HT1080 (cell line): Measurements from ENCODE around the gene TBC1D1. TPM values are rescaled to one million over a fixed set of nuclear protein-coding genes. Genes with fewer than 3 reads are reported as not detected.

Experiments used
- DNase-seq: peaks from one replicate; pipeline ENCODE4 v3.0.0-alpha.2; 2015; ENCODE audit warnings: low read depth
- total RNA-seq: library from RNA; depleted of rRNA; stranded (reverse); fragments of >200 nt; shearing (Covaris generic); gene quantifications from 2 replicates; pipeline ENCODE4 v1.2.3, GENCODE V29; 2014

TBC1D1 gene
- total RNA-seq, 1 experiment from 2014 or later, result 129 TPM

DNA sequence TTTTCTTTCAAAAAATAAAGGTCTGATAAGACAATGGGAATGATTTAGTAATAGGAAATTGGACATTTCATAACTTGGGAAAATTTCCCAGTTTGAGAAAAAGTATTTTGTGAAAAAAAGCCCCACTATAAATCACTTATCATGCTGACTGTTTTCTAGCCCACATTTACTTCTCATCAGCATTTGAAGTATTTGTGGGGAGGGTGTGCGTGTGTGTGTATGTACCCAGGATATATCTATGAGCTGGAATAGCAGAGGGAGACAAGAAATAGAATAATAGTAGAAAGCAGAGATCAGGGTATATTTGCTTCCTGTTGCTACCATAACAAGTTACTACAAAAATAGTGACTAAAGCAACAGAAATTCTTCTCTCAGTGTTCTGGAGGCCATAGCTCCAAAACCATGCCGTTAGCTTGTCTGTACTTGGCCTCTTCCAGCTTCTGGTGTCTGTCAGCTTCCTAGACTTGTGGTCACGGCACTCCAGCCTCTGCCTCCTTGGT is 209.1 kb downstream of the TBC1D1 start:
- DNase-seq, result peak; percentile 7

DNA sequence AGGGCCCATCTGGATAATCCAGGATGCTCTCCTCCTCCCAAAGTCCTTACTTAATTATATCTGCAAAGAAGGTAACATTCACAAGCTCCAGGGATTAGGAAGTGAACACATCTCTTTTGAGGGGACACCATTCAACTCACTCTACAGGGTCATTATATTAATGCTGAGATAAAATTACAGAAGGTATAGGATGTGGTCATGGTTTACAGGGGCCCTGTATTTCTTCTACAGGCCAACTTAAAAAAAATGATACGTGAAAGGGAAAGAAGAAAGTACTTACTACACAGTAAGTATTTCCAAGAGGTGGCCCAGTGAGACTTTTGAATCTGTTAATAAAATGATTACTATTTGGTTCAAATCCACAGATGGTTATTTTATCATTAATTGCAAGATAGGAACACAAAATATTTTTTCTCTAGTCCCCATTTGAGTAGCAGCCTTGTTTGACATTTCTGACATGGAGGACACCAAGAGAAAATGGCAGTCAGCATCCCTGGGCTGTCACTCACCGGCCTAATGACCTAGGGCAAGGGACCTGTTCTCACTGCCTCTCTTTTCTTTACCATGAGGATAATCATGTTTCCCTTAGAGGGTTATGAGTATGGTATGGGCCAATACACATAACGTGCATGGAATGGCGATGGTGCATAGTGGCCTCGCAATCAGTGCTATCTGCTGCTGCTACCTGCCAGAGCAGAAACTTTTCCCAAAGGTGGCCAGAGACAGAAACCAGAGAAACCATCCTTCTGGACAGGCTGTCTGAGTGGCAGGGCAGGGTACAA is 209.8 kb downstream of the TBC1D1 start:
- DNase-seq, result no peak

- DNase-seq, result no peak
These were observed 210.7 kb downstream of the TBC1D1 start for GRCh38 chr4:38101563-38101962.

DNA sequence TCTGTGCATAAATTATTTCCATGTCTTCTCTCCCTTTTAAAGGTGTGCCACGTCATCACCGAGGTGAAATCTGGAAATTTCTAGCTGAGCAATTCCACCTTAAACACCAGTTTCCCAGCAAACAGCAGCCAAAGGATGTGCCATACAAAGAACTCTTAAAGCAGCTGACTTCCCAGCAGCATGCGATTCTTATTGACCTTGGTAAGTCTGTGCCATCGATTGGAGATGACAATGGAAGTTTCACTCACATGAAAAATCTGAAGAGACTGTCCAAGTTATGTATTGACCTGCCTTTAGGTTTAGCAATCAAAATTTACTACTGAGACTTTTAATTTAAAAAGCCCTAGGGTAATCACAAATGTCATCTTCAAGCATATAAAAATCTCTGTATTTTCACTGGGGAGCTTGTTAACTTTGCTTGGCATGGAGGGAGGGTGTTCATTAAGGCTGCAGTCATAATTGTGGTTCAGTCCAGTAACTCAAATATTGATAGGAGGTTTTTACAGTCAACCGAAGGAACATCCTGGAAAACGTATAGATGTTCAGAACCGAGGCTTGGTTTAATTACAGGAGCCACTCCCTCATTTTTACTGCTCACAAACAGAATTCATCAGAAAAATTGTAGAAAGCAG is 212.2 kb downstream of the TBC1D1 start:
- DNase-seq, result no peak

GRCh38 chr4:38105475-38106220 is 214.8 kb downstream of the TBC1D1 start:
- DNase-seq, result no peak

GRCh38 chr4:38106311-38106710 is 215.4 kb downstream of the TBC1D1 start:
- DNase-seq, result no peak

- DNase-seq, result no peak
These were observed 216.1 kb downstream of the TBC1D1 start for GRCh38 chr4:38106886-38107514.

DNA sequence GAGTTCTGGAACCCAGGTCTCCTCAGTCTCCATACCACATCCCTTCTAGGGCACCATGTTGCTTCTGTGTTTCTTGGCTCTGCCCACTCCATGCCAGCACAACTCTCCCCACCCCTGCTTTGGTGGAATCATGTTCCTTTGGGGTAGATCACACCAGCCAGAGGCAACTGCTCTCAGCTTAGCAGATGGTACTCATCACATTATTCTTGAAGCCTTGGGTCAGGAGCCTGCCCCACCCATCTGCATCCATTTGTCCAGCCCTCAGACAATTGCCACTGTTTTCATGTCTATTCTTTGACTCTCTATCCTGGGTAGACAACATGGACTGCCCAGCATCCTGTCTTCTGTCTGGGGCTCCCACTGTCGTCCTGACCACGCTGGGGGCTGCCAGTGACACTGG is 216.9 kb downstream of the TBC1D1 start:
- no peak for DNase-seq

GRCh38 chr4:38109370-38109769 is 218.5 kb downstream of the TBC1D1 start:
- no peak for DNase-seq

DNA sequence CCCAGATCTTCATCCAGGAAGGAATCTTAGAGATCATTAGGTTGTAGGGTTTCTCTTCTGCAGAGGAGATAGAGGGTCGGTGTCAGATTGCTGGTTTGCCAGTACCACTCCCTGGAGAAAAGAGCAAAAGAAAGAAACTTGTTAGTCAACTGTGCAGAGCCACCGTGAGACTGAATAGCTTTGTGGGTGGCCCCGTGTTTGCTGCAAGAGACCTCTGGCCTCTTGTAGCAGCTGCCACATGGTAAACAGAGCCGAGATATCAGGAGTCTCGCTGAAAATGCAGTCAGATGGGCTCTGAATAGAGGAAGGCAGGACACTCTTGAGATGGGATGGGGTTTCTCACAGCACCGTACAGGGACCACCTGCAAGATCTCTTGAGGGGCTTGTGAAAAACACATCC is 219.0 kb downstream of the TBC1D1 start:
- DNase-seq, result no peak

DNA sequence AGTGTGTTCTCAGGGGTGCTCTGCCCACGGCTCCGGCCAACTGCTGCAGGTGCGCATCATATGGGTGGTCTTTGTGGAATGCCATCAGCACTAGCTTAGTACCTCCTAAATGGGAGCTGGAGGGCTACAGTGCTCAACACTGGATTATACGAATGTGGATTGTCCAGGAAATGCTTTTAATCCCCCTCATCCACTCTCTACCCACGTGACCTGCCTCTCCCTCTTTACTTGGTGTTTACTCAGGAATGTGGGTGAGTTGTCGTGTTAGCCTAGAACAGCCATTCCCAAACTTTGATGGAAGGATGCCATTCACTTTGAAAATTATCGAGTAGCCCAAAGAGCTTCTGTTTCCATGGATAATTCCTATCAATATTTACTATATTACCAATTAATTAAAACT is 220.1 kb downstream of the TBC1D1 start:
- DNase-seq, result peak; percentile 8

GRCh38 chr4:38111717-38112116 is 220.8 kb downstream of the TBC1D1 start:
- DNase-seq, result no peak

DNA sequence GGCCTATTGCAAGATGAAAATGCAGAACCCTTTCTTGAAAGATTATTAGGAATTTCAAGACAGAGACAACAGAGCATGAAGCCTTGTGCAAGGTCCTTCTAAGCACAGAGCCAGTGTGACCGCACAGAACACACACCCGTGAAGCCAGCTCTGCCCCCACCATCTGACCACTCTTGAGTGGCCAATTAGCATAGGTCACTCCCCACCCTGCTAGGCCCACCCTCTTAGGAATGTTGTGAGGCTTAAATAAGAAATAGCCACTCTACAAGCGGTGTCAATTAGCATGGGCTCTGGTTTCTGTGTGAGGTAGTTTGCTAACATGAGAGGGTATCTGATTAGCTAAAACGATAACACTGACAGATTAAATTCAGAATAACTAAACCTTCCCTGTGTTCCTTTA is 222.2 kb downstream of the TBC1D1 start:
- DNase-seq, result no peak

DNA sequence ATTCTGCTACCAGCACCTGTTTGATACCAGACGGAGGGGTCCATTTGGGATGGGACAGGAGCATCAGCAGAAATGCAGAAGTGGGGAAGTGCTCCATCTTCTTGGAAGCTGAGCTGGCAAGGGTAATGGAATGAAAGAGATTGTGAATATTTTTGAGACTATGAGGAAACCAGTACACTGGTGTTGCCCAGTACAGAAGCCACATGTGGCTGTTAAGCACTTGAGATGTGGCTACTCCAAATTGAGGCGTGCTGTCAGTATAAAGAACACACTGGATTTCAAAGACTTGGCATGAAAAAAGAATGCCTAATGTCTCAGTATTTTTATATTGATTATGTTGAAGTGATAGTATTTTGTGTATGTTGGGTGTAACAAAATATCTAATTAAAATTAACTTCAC is 222.7 kb downstream of the TBC1D1 start:
- no peak for DNase-seq

DNA sequence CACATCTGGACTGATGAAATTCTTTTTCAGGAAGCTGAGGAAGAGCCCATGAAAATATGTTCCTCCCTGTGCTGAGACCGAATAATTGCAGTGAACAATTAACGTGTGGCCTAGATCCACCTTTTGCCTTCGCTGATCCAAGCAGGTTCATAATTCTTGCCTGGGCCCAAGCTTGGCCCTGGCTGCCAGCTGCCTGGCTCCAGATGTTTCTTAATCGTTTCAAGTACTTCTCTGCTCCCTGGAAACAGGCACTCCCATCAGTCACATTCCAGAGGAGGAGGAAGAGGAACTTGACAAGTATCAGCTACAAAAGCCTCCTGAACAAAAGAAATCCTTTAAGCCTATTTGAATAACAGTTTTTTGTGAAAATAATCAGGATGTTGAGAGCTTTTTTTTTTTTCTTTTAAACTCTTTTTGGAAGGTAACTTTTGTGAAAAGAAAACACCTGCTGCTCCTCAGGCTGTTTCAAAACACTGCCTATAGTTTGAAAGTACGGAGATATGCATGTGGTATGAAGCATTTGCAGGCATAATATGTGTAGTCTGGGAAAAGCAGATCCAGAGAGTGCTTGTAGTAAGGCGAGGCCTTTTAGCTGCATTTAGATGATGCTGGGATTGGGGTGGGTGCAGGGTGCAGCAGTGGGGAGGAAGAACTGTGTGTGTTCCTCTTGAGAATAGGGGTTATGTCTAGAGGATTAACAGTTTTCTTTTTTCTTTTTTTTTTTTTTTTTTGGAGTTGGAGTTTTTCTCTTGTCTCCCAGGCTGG is 223.7 kb downstream of the TBC1D1 start:
- no peak for DNase-seq

DNA sequence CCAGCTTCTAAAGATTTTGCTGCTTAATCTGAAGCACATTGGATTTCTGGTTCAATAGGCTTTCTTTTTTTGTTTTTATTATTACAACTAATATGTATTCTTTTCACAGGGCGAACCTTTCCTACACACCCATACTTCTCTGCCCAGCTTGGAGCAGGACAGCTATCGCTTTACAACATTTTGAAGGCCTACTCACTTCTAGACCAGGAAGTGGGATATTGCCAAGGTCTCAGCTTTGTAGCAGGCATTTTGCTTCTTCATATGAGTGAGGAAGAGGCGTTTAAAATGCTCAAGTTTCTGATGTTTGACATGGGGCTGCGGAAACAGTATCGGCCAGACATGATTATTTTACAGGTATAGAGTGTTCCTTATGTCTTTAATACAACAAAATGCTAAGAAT is 224.7 kb downstream of the TBC1D1 start:
- DNase-seq, result no peak

DNA sequence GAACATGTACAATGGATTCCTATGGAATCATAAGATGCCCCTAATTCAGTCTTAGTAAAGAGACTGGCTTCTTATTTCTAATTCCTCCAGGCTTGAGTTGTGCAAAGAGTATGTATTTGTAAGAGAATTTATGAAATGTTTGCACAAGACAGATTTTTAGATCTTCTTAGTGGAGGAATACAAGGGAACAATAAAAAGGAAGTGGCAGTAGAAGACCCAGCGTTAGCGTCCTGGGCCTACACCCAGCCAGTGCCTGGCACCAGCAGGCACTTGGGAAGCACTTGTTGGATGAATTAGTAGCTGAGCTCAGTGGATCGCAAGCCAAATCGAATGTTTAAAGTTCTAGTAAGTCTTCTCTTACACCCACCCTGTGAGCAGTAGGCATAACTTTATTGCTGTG is 226.7 kb downstream of the TBC1D1 start:
- DNase-seq, result no peak

DNA sequence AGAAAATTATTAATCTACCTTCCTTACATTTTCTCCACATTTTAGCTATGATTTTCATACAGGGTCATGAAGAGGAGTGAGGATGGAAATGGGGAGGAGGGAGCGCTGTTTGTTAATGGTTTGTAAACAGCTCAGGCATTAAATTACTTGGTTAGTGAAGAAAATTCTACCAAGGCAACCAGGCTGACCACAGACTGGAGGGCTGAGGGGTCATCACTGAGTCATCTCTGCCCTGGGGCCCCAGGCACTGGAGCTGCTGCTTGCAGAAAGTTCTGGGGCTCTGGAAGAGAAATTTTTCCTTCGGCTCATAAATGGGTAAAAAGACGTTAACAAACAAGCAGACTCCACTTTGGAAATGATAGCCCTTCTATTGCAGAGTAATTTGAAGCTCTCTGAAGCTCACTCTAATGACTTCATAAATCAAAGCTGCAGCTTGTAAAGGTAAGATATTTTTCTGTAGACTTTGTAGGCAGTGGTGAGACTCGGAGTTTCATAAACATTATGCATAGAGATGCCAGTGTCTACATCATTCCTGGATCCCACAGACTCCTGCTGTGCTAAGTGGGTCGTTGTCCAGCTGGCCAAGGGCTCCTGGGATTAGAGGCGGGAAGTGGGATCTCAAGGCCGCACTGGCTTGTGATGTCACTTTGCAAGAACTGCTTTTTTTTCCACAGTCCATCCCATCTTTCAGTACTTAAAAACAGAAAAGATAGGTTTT is 228.9 kb downstream of the TBC1D1 start:
- DNase-seq, result peak; percentile 73

DNA sequence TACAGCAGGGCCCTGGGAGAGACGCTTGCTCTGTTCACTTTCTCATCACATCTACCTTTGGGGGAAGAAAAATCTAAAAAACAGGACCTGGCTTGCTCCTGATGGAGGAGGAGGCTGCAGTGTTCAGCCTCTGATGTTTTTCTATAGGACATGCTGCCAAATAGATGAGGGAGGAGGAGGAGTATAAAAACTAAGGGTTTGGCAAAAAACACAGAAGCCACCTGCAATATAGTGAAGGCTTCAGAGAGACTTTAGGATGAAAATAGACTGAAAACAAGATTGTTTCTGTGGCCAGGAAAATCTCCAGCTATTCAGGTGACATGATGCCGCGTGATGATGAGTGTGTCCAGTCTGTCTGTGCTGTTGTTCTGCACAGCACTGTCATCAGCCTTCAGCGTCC is 229.9 kb downstream of the TBC1D1 start:
- DNase-seq, result no peak

DNA sequence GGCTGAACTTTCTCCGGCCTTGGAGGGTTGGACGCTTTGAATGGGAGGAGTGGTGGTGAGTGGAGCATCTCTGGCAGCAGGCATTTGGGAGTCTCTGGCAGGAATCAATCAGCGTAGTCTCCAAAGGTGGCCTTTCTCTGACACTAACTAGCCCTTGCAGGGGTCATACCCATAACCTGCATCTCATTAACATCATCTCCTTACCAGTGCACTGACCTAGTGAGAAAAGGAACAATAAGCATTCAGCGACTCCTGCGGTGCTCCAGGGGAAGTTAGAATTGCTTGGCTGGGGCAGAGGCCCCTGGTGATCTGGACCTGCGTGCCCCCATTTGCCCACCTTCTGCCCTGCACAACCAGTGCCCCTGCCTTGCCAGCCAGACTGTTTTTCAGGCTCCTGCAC is 231.2 kb downstream of the TBC1D1 start:
- no peak for DNase-seq
